Heart left ventricle (tissue), 13 donors: ENCODE measurements around the gene CARS2.

Source experiments
- POLR2A ChIP-seq, 2 donors: fragments of 450-650 bp; IDR thresholded peaks; one replicate each; pipeline ENCODE4 v1.6.1; 2017; ENCODE audit warnings: antibody characterized with exemption in 2 of 2, mild to moderate bottlenecking in 2 of 2, moderate library complexity in 2 of 2
- TF ChIP-seq, protein P1 (sequence below), 12 donors: fragments of 200-600 bp; sonication (generic) in 4 of 12; IDR thresholded peaks; one replicate each; pipeline versions ENCODE4 v1.5.0 to v1.8.0; 2018 to 2022; ENCODE audit warnings: antibody characterized with exemption in 12 of 12, mild to moderate bottlenecking in 5 of 12
- donor health status: ischemic (EF 13 %, LVEDD 7.1; RV severe dilation, severe dysfunction).
- donor health status: DM: no; HTN: yes; CAD: no.
- donor health status: DM: no; HTN: no; CAD: no.
- donor health status: ischemic (EF 25% LVEDD 6.9; RV normal size, moderate dysfunction).
- donor health status: ischemic (EF 25% LVEDD 5.7; RV mildly dilated, moderate dysfunction).
- donor health status: ischemic (EF 35%, LVEDD 5.7; RV mildly dilated, moderate dysfunction).
- donor health status: nonischemic (EF 11% LVEDD 7.7; RV severe dilation, severe dysfunction).
- donor health status: DM: yes; HTN: yes; CAD: no.
- donor health status: PGD.
- donor health status: ischemic (EF 29% LVEDD 5.4; RV normal size, mild dysfunction).
- donor health status: nonischemic (EF 23%, LVEDD 6.1; RV moderate dilation, normal function).

DNA sequence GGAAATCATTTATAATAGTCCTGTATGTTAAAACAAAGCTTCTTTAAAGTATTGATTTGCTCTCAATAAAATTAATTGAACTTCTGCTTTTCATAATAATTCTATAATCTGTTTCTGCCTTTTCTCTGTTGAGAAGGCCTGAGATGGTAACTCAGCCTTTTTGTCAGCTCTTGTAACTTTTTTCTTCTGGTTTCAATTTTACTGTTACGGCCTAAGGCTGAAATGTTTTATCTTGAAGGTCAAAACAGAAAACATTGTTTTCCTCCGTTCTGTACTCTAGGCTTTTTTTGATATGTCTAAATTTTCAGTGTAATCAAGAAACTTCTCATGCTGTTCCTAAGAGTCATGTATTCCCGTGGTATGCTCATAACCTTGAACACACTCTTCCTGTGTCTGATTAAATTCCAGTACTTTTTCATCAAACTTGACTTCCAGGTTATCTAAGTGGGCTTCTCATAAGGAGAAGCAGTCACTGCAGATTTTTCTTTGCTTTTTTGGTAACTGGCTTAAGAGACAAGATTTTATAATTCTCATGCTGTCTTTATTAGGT, 98.2 kb downstream of the CARS2 start:
- TF ChIP-seq, protein P1, sequence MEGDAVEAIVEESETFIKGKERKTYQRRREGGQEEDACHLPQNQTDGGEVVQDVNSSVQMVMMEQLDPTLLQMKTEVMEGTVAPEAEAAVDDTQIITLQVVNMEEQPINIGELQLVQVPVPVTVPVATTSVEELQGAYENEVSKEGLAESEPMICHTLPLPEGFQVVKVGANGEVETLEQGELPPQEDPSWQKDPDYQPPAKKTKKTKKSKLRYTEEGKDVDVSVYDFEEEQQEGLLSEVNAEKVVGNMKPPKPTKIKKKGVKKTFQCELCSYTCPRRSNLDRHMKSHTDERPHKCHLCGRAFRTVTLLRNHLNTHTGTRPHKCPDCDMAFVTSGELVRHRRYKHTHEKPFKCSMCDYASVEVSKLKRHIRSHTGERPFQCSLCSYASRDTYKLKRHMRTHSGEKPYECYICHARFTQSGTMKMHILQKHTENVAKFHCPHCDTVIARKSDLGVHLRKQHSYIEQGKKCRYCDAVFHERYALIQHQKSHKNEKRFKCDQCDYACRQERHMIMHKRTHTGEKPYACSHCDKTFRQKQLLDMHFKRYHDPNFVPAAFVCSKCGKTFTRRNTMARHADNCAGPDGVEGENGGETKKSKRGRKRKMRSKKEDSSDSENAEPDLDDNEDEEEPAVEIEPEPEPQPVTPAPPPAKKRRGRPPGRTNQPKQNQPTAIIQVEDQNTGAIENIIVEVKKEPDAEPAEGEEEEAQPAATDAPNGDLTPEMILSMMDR (IDR thresholded peaks at IDR 0.05), result no peak
- no peak for TF ChIP-seq POLR2A (IDR thresholded peaks at IDR 0.05)
